Endodermal cell (in vitro differentiated cells): ENCODE measurements around the gene MFN2. TPM values are rescaled to one million over a fixed set of nuclear protein-coding genes. Genes with fewer than 3 reads are reported as not detected.

ENCODE experiments used
- DNase-seq: peaks from one replicate; pipeline ENCODE4 v3.0.0-alpha.2; 2017
- H3K27ac ChIP-seq: 2 replicates; pipeline ENCODE4 v1.5.1; 2013; ENCODE audit warnings: mild to moderate bottlenecking, low read depth, low read length, moderate library complexity
- H3K27me3 ChIP-seq: 2 replicates; pipeline ENCODE4 v1.6.1; 2013; ENCODE audit warnings: mild to moderate bottlenecking, low read length, moderate library complexity; ENCODE audit not compliant: insufficient read depth, control insufficient read depth, poor library complexity, severe bottlenecking
- H3K36me3 ChIP-seq: 2 replicates; pipeline ENCODE4 v1.7.0; 2013; ENCODE audit warnings: mild to moderate bottlenecking, low read length, moderate library complexity; ENCODE audit not compliant: control insufficient read depth, insufficient read depth
- H3K4me1 ChIP-seq: one replicate; pipeline ENCODE4 v1.7.0; 2013; ENCODE audit warnings: low read length; ENCODE audit not compliant: control insufficient read depth, insufficient read depth
- H3K4me3 ChIP-seq: 2 replicates; pipeline ENCODE4 v1.5.1; 2013; ENCODE audit warnings: mild to moderate bottlenecking, low read length, moderate library complexity
- H3K9ac ChIP-seq: 2 replicates; pipeline ENCODE4 v1.6.1; 2013; ENCODE audit warnings: mild to moderate bottlenecking, low read length, moderate library complexity; ENCODE audit not compliant: poor library complexity, severe bottlenecking; ENCODE audit errors: extremely low read depth
- H3K9me3 ChIP-seq: 2 replicates; pipeline ENCODE4 v1.6.1; 2013; ENCODE audit warnings: mild to moderate bottlenecking, low read length, moderate library complexity; ENCODE audit not compliant: control insufficient read depth
- H3K27ac Mint-ChIP-seq: 2 replicates; pipeline ENCODE4 v1.8.0; 2020; ENCODE audit warnings: mixed read lengths
- H3K27me3 Mint-ChIP-seq: 2 replicates; pipeline ENCODE4 v1.8.0; 2021; ENCODE audit warnings: mild to moderate bottlenecking, mixed read lengths; ENCODE audit not compliant: insufficient read depth
- H3K36me3 Mint-ChIP-seq: 2 replicates; pipeline ENCODE4 v1.8.0; 2020; ENCODE audit warnings: low read depth, mixed read lengths
- H3K4me1 Mint-ChIP-seq: 2 replicates; pipeline ENCODE4 v1.8.0; 2020; ENCODE audit warnings: mixed read lengths
- H3K4me3 Mint-ChIP-seq: 2 replicates; pipeline ENCODE4 v1.8.0; 2020; ENCODE audit warnings: mild to moderate bottlenecking, moderate library complexity, mixed read lengths
- H3K9me3 Mint-ChIP-seq: 2 replicates; pipeline ENCODE4 v1.8.0; 2020; ENCODE audit warnings: mild to moderate bottlenecking, mixed read lengths
- WGBS, 2 experiments: methylation state at CpG; one replicate each; pipeline versions ENCODE4 v1.1.5 to v1.1.7; 2013; ENCODE audit warnings: missing lambda C conversion rate in 2 of 2, mixed read lengths in 1 of 2; ENCODE audit not compliant: insufficient coverage in 1 of 2, insufficient read length in 1 of 2; 5-methylcytosine and 5-hydroxymethylcytosine counted together
- total RNA-seq, 2 donors: library from RNA; stranded (reverse); fragmentation: NEBNext Ultra II Directional in 1 of 2; extraction: Animal tissue kit (Norgen Biotek cat#: 25700) in 1 of 2; gene quantifications; 2 replicates in 1 of 2; 3 replicates in 1 of 2; pipeline ENCODE4 v1.2.1, GENCODE V29; 2021
- TF ChIP-seq, protein P1 (sequence below): fragments of 200-600 bp; sonication (generic); conservative IDR thresholded peaks from 2 replicates; pipeline ENCODE4 v1.5.0; 2021; ENCODE audit warnings: antibody characterized with exemption, mild to moderate bottlenecking

MFN2 gene
- total RNA-seq, 2 donors from 2014 or later: 41.7 to 56.3 TPM

DNA sequence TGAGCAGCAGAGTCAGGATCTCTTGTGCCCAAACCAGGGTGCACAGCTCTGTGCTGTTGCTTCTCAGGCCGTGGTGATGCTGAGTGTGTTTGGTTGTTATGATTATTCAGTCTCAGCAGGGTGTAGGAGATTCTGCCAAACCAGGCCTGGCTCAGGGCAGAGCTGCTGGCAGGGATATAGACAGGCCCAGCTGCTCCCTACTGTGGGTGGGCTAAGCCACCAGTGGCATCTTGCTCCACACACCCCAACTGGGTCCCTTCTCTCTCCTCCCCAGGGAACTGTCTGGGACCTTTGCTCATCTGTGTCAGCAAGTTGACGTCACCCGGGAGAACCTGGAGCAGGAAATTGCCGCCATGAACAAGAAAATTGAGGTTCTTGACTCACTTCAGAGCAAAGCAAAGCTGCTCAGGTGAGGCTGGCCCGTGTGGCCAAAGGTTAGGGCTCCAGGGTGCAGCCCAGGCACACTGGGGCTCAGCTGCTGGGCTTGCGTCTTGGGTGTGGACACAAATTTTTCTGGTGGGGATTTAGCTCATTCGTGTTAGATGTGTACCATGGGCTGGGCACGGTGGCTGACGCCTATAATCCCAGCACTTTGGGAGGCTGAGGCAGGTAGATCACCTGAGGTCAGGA lies 29.2 kb downstream of the MFN2 start:
- DNase-seq: no peak
- no peak overlapping the region for H3K9ac ChIP-seq
- no peak overlapping the region for H3K4me3 ChIP-seq
- H3K27ac ChIP-seq: no peak overlapping the region
- peaks cover 75% of the 10 kb centered on the region for H3K36me3 ChIP-seq
- Mint-ChIP-seq H3K36me3 (peaks cover 85% of the 10 kb centered on the region), H3K9me3 (peaks cover 20% of the 10 kb centered on the region), H3K4me3 (no peak overlapping the region), H3K4me1 (peaks cover 5% of the 10 kb centered on the region), H3K27ac (no peak overlapping the region), H3K27me3 (no peaks in the 10 kb centered on the region)
- TF ChIP-seq, protein P1, sequence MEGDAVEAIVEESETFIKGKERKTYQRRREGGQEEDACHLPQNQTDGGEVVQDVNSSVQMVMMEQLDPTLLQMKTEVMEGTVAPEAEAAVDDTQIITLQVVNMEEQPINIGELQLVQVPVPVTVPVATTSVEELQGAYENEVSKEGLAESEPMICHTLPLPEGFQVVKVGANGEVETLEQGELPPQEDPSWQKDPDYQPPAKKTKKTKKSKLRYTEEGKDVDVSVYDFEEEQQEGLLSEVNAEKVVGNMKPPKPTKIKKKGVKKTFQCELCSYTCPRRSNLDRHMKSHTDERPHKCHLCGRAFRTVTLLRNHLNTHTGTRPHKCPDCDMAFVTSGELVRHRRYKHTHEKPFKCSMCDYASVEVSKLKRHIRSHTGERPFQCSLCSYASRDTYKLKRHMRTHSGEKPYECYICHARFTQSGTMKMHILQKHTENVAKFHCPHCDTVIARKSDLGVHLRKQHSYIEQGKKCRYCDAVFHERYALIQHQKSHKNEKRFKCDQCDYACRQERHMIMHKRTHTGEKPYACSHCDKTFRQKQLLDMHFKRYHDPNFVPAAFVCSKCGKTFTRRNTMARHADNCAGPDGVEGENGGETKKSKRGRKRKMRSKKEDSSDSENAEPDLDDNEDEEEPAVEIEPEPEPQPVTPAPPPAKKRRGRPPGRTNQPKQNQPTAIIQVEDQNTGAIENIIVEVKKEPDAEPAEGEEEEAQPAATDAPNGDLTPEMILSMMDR: no peak
- 95 to 96% methylated on average over 6 to 9 of the region's 9 CpGs for WGBS, 2 experiments
- H3K9me3 ChIP-seq: peaks cover 4% of the 10 kb centered on the region
- H3K27me3 ChIP-seq: no peaks in the 10 kb centered on the region
- H3K4me1 ChIP-seq: no peaks in the 10 kb centered on the region

DNA sequence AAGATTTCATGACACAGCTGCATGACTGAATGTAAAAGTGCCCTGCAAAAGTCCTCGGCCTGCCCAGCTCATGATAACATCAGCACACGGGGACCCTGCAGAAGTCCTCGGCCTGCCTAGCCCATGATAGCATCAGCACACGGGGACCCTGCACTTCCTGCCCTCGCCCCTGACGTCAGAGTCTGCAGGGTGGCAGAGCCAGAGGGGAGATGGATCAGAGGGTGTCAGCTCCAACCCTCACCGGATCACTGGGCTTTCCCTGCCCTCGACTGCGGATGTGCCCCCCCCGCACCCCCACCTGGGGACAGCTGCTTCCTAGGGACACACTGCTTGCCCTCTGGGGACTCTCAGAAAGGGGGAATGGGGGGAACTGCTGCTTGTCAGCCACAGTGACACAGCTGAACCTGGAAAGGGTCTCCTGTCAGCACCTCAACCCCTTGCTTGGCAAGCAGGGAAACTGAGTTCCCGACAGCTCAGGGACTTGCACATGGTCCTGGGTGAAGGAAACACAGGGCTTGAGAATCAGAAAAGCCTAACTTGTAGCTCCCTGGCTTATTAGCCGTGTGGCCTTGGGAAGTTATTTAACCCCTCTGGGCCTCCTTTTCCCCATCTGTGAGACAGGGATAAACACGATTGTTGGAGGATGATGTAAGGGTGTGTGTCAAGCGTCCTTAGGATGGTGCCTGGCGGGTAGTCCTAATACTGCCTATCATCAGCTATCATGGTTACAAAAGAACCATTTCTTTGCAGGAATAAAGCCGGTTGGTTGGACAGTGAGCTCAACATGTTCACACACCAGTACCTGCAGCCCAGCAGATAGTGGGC lies 30.7 kb downstream of the MFN2 start:
- peaks cover 5% of the 10 kb centered on the region for H3K4me1 Mint-ChIP-seq
- Histone ChIP-seq H3K4me3 (no peak overlapping the region), H3K27me3 (no peaks in the 10 kb centered on the region), H3K27ac (no peak overlapping the region), H3K36me3 (peaks cover 59% of the 10 kb centered on the region), H3K9me3 (peaks cover 4% of the 10 kb centered on the region), H3K4me1 (no peaks in the 10 kb centered on the region), H3K9ac (no peak overlapping the region)
- no peak overlapping the region for H3K27ac Mint-ChIP-seq
- peaks cover 20% of the 10 kb centered on the region for H3K9me3 Mint-ChIP-seq
- TF ChIP-seq, protein P1: no peak
- peaks cover 73% of the 10 kb centered on the region for H3K36me3 Mint-ChIP-seq
- H3K4me3 Mint-ChIP-seq: no peak overlapping the region
- WGBS, 2 experiments: 94 to 95% methylated on average over 10 to 16 of the region's 16 CpGs
- no peaks in the 10 kb centered on the region for H3K27me3 Mint-ChIP-seq
- no peak for DNase-seq

DNA sequence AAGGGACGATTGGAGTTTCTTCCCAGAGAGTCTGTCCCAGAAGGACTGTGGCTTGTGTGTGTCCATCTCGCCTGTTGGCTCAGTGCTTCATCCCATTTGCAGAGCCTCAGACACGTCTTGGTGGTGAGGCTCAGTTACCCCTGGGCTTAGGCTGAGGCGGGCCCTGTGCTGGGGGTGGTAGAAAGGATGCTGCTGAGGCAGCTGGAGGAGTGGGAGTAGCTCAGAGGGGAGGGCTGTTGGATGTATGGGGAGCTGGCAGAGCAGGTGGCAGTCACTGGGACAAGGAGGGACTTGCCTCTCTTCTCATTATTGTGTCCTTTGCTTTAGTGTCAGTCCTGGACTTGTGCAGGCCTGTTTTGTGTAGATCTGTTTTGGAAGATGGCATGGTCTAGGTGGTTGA lies 31.8 kb downstream of the MFN2 start:
- Mint-ChIP-seq H3K9me3 (peaks cover 20% of the 10 kb centered on the region), H3K4me1 (peaks cover 5% of the 10 kb centered on the region), H3K27me3 (no peaks in the 10 kb centered on the region), H3K27ac (no peak overlapping the region), H3K36me3 (peaks cover 66% of the 10 kb centered on the region), H3K4me3 (no peak overlapping the region)
- Histone ChIP-seq H3K27me3 (no peaks in the 10 kb centered on the region), H3K4me3 (no peak overlapping the region), H3K4me1 (no peaks in the 10 kb centered on the region), H3K9me3 (peaks cover 4% of the 10 kb centered on the region), H3K27ac (no peak overlapping the region), H3K36me3 (peaks cover 49% of the 10 kb centered on the region), H3K9ac (no peak overlapping the region)
- TF ChIP-seq, protein P1: no peak
- no peak for DNase-seq
- WGBS, 2 experiments: 91 to 94% methylated on average over 3 to 4 of the region's 4 CpGs
